HG02759 (cell line): ENCODE measurements around the gene PRRC2C.
"Not testable (repeated sequence)": the region's sequence is repeated elsewhere in the genome, so short reads cannot be mapped to it uniquely, and the experiment has no call there.

ENCODE experiments used
- ATAC-seq: cut with Tn5 transposase; IDR thresholded peaks from one replicate; pipeline ENCODE4 v1.9.1; 2021; ENCODE audit warnings: mild to moderate bottlenecking, moderate library complexity; ENCODE audit not compliant: unreplicated experiment

PRRC2C gene

GRCh38 chr1:171485375-171486047 is at the start of gene PRRC2C:
PRRC2C (plus strand) TSS chr1:171485530; CDS start chr1:171512089, 26,559 bp downstream.
- peak; percentile 97 for ATAC-seq

DNA sequence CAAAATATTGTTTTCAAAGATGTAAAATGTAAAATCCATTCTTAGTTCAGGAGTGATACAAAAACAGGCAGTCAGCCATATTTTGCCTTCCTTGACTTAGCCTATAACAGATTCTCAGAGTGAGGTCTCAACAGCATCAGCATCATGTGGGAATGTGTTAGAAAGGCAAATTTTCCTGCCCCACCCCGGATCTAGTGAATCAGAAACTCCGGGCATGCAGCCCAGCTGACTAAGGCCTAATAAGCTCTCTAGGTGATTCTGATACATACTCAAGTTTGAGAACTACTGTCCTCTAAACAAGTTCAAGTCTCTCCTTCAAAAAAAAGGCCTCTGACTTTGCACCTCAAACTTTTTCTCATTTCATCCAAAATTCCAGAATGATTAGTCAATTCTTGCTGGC is 46.9 kb upstream of the PRRC2C start:
- ATAC-seq = no peak

DNA sequence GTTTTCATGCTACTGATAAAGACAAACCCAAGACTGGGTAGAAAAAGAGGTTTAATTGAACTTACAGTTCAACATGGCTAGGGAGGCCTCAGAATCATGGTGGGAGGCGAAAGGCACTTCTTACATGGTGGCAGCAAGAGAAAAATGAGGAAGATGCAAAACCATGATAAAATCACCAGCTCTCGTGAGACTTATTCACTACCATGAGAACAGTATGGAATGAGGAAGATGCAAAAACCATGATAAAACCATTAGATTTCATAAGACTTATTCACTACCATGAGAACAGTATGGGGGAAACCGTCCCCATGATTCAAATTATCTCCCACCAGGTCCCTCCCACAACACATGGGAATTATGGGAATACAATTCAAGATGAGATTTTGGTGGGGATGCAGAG is 45.1 kb upstream of the PRRC2C start:
- ATAC-seq = not testable (repeated sequence)

GRCh38 chr1:171441278-171441895 is 43.9 kb upstream of the PRRC2C start:
- ATAC-seq = not testable (repeated sequence)

- no peak for ATAC-seq
These were observed 38.9 kb upstream of the PRRC2C start for GRCh38 chr1:171446386-171446785.

DNA sequence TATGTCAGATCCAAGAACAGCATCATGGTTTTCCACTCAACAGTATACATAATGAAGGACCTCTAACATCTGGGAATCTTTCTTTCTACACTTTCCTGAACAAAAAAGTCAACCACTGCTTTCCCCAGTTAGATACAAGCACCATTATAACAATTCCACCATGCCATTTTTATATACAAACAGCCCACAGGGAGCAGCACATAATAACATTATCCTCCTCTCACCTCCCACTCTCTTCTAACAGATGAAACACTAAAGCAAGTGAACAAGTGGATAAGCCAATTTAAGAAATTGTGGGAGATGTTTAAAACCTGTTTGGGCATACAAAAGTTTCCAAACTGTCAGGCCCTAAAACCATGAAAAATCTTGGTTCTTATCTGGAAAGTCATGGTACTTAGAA is 29.4 kb upstream of the PRRC2C start:
- no peak for ATAC-seq

DNA sequence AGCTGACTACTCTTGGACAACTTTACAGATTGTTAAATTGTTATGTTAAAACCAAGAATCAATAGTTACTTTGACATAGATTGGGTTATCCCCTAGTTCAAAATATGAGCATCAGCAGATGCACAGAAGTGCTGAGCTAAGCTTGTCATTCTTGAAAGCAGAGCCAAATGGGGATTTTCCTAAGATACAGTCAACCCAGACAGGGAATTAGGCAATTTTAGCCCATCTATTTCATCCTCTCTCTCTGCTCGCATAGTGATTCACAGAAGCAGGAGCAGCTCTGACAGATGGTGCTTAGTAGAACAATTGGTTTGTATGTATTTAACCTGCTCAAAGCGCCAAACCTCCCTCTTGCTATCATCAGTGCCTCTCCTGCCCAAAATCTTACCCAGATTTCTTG is 27.9 kb upstream of the PRRC2C start:
- ATAC-seq = no peak

- no peak for ATAC-seq
These were observed 25.2 kb upstream of the PRRC2C start for GRCh38 chr1:171460018-171460620.

GRCh38 chr1:171467626-171468025 is 17.7 kb upstream of the PRRC2C start:
- no peak for ATAC-seq

DNA sequence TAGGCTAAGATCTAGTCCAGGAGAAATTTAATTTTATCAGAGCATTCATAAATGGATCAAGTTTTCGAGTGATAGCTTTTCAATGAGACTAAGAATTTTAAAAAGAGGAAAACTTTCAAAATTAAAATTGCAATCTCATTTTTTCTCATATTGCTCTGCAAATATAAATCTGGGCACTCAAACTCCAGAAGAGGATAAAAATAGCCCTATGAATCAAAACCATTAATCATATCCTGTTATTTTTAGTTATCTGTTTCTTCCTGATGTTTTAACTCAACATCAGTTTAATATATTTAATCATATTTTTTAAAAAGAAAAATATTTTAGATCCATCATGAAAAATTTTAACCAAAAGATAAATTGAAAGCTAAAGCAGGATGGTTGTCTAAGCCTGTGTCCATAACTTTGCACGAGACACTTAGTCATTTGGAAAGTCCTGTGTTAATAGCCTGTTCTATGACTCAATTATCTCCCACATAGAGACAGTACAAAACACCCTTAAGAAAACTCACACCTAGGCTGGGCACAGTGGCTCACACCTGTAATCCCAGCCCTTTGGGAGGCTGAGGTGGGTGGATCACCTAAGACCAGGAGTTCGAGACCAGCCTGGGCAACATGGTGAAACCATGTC is 17.1 kb upstream of the PRRC2C start:
- peak; percentile 74 for ATAC-seq

GRCh38 chr1:171470726-171471125 is 14.6 kb upstream of the PRRC2C start:
- no peak for ATAC-seq

GRCh38 chr1:171472183-171472647 is 13.1 kb upstream of the PRRC2C start:
- ATAC-seq = peak; percentile 64

- no peak for ATAC-seq
These were observed 8.5 kb upstream of the PRRC2C start for GRCh38 chr1:171476829-171477228.

- no peak for ATAC-seq
These were observed 7.5 kb upstream of the PRRC2C start for GRCh38 chr1:171477804-171478203.

- no peak for ATAC-seq
These were observed 5.3 kb upstream of the PRRC2C start for GRCh38 chr1:171480035-171480434.

DNA sequence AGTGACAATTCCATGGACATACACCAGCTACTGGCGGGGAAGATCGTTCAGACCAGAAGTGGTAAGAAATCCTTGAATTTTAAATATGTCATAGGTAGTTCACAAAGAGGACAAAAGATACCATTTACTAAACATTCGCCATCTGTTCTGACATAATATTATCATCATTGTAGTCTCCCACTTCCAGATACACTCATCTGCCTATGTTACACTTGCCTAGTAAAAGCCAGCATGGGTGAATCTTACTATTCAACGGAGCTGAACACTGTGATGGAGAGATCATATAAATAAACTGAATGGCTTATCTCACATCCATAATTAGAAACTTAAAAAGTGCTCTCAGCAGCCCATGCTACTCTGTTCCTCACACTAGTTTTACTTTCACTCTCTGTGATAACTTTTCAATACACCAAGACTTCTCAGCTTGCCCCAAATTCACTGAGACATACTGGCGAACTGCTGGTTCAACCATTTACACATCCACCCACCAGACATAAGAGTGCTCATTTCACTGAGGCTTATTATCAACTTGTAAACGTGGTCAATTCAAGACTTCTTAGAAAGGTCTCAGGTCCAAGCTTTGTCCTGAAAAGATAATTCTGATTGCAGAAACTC is 463 bp upstream of the PRRC2C start:
- ATAC-seq = peak; percentile 61

DNA sequence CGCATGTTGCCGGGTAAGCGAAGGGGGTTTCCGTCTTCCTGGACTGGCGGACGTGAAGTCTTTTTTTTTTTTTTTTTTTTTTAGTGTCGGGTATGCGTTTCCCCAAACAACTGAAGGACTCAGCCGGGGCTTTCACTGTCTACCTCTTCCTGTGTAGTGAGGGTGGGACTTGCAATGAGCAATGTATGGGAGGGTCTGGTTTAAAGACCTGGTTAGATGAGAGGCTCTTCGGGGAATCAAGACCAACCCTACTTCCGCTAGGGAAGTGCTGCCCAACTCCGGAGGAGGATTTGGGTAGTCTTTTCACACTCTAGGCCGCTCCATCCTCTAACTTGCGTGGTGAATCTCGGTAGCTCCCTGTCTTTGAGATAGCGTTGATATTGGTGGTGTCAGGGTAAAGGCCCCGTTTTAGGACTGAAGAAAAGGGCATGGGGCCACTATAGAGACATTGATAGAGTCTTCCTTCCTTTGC is 754 bp downstream of the PRRC2C start:
- ATAC-seq = peak; percentile 45

- ATAC-seq = no peak
These were observed 1.7 kb downstream of the PRRC2C start for GRCh38 chr1:171487038-171487437.

DNA sequence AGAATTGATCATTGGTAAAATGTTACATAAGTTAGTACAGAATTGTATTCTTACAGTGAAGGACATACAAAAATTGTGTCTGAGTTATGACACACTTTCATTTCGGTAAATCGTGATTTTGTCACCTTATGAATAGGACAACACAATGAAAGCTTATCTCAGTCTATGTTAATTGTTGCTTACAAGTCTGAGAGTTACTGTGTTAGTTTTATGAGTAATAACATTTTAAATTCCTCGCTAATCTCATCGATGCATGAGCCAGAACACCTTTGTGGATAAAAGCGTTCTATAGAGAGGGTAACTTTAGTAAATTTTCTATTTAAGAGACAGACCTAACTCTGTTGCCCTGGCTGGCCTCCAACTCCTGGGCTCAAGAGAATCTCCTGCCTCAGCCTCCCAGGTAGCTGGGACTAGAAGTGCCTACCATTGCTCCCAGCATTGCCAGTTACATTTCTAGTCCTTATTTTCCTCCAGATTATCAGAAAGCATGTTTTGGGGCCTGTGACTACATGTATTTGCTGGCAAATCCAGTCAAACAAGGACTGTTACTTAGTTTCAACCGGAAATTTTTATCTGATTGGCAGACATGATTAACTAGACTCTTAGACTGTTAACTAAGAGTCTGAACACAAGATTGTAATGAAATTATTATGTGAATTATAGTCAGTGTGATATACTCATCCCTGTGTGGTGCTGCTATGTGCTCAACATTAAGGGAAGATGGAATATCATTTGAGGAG is 3.0 kb downstream of the PRRC2C start:
- no peak for ATAC-seq

DNA sequence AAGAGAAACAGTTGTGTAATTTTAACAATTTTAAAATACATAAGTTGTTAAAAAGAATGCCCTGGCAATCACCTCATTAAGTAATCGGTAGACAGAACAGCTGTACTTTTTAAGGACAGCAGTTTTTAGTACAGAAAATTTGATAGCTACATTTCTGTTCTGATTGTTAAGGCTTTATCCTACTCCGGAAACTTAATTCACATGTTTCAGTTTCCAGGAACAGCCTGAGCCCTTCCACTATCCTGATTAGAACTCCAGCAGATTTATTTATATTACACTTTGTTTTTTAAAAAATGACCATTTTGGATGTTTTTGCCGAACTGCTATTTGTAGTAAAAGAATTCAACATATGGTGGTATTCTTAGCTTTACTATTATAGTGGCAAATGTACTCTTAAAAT is 8.7 kb downstream of the PRRC2C start:
- ATAC-seq = no peak
